Measurements from ENCODE around the gene HAND1.
A peak's percentile ranks its signal among the peaks of the same experiment; 100 is the strongest.

Gene HAND1

DNA sequence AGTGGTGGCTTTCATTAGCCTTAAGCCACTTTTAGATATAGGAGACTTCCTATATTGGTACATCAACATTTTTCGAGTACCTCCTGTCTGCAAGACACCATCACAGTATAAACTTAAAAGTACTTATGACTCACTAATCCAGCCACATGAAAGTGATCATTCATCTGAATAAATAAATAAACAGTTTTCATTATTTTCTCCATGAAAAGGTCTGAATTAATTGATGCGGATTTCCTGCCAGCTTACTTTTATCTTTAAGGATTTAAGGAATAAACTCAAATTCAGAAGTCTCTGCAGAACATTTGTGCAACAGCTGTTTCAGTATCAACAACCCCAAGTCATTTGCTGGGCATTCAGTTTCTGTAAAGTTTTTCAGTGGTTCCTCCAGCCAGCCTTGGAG is 28.2 kb downstream of the HAND1 start:
- no peak for DNase-seq

DNA sequence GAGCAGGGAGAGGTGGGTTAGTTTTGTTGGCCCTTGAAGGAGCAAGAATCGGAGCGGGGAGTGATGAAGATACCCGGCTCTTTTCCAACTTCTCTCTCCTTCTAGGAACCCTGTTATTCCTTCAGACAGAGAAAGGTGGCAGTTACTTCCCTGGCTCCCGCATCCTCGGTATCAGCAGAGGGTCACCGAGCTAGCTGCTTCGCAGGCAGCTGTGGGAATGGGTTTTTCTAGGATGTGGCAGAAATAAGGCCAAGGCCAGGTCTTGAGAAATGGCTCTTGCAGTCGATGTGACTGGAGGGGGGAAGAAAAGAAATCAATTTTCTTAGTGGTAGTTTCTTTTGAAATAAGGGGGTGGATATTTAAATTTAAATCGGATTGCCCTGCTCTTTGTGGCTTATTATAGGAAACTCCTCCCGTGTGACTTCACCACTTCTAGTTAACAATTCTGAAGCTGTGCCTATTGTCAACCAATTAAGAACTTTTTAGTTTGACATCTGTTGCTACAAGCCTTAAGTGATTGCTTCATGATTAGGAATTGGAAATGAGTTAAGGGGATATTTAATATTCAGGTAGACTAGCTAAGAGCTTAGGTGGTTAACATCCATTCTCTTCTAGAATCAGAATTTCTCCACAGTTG is 30.8 kb downstream of the HAND1 start:
- no peak for DNase-seq

DNA sequence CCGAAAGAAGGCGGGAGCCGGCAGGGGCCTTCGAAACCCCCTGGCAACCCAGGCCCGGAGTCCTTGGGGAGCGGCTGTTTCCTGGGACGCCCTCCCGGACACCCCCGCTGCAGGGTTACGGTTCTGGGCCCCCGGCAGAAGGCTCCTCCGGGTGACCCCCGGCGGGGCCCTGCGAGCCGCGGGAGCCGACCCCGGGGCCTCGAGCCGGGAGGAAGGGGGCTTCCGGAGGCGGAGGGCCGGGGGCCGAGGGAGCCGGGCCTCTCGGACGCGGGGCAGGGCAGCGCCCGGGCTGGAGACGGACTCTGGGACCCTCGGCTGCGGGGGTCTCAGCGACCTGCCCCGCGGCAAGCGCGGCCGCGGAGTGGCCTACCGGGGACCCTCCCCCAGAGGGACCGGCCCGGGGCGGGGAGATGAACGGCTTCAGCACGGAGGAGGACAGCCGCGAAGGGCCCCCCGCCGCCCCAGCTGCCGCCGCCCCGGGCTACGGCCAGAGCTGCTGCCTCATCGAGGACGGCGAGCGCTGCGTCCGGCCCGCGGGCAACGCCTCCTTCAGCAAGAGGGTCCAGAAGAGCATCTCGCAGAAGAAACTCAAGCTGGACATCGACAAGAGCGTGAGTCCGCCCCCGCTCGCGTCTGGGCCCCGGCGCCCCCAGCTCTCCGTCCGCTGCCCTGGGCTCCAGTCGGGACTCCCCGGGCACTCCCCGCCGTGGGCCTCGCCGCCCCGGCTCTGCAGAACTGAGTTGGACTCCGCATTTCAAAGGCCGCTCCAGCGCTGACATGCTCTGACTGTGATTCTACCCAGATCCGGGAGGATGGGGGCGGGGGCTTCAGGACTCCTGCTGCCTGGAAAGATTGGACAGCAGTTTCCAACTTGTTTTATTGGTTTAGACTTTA is 31.6 kb downstream of the HAND1 start:
- DNase-seq, result peak; percentile 1

DNA sequence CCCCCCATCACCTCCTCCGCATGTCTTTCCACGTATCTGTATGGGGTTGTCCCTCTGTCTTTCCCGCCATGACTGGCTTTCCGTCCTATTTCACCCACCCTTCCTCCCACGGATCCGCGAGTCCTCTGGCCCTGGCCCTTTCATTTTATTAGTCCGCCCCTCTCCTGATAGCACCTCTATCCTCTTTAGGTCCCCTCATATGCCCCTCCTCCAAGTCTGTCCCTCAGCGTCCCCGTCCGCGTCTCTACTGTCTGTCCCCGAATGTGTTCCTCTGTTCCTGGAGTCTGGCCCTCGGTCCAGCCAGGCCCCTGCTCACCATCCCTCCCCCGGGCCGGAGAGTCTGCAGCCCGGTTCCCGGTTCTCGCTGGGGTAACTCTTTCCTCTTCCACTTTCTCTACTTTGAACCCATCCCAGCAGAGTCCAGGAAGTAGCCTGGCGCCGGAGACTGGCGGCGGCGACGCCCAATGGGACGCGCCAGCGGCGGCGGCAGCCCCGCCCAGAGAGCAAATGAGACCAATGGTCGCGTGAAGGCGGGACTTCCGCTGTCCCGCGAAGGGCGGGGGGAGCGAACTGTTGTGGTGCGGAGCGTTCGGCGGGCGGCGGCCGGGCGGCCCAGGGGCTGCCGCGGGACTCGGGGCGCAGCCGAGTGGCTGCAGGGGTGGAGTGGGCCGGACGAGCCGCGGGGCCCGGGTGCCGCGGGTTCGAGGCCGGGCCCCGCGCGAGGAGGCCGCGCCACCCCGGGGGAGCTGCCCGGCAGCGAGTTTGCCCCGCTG is 32.4 kb downstream of the HAND1 start, which contains the start of gene SAP30L:
Gene SAP30L, plus strand, starts transcription at position 576 of the 773 bp plus-strand sequence. CDS start 608 bp downstream, outside the sequence.
- peak; percentile 76 for DNase-seq

DNA sequence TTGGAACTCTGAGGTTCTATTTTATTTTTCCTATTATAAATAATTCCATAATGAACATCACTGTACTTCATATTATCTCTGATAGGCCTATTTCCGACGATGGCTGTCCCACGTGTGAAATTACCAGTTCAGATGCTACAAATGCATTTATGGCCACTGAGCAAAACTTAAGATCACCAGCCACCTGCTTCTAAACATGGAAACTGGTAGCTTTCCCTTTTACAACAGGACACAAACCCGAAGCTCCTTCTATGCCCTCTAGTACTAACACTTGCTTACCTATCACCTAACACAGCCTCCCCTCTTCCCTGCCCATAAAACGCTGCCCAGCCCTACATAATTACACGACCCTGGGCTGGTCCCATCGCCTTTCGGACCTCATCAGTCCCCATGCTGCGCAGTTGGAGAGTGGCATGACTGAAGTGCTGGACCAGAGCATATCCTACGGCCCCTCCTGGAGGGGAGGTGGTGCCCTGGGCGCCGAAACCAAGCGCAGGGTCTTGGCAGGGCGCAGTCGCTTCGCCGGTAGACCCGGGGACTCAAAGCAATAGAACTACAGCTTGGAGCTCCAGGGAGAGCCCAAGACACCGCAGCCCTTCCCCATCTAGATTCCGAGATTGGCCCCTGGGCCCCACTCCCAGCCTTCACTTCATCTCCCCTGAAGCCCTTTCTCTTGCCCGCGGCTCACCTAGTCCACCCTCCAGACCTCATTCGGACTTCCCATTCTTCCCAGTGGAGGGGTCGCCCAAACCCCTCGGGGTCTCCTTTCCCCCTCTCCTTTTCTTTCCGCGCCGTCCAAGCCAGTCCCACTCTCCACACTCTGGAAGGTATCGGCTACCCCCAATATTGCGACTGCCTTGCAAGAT is 33.2 kb downstream of the HAND1 start:
- DNase-seq, result peak; percentile 2

DNA sequence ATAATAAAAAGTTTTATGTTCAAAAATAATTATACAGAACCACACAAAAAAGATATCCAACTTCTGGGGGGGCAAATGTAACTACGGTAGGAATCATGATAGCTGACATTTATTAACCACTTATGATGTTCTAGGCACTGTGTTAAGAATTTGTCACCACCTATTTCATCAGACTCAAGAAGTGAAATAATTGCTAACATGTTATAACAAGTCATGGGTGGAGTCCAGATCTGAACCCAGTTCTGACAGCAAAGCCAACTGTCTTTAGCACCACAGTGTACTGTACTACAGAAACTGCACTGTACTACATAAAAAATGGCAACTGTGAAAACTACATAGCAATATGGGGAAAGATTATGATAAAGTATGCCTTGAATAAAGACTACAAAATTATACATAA is 35.2 kb downstream of the HAND1 start:
- no peak for DNase-seq

DNA sequence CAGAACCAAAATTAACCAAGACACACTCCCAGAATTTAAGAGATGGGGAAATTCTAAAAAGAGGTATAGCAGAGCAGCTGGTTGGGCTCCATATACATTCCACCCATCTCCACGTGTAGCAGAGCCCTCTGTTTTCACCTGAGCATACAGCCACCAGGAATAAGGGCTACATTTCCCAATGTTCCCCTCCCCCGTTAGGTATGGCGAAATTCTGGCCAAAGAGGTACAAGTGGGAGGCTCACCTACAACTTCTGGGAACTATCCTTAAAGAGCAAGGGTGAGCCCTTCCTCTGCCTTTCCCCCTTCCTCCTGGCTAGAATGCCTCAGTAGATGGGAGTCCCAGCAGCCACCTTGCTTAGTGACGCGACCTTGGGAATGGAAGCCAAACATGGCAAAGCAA is 37.5 kb downstream of the HAND1 start:
- DNase-seq, result no peak

DNA sequence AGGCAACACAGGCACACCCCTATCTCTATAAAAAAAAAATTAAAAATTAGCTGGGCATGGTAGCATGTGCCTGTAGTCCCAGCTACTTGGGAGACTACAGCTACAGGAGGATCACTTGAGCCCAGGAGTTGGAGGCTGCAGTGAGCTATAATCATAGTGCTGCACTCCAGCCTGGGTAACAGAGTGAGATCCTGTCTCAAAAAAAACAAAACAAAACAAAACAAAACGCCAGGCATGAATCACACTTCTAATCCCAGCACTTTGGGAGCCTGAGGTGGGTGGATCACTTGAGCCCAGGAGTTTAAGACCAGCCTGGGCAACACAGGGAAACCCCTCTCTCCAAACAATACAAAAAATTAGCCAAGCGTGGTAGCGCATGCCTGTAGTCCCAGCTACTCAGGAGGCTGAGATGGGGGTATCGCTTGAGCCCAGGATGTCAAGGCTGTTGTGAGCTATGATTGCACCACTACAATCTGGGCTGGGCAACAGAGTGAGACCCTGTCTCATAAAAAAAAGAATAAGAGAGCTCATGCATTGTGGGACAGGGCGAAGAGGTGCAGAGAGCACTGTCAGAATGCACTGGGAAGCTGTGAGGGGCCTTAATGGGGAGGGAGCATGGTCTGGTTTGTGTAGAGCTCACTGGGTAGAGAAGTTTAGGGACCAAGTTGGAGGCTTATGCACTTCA is 40.6 kb downstream of the HAND1 start:
- DNase-seq, result no peak

DNA sequence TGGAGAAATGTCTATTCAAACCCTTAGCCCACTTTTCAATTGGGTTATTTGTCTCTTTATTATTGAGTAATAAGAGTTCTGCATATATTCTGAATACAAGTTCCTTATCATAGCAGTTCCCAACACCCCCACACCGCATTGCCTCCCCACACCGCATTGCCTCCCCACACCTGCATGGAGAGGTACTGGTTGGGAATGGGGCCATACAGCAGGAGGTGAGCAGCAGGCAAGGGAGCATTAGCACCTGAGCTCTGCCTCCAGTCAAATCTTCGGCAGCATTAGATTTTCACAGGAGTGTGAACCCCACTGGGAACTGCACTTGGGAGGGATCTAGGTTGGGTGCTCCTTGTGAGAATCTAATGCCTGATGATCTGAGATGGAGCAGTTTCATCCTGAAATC is 42.8 kb downstream of the HAND1 start:
- no peak for DNase-seq

DNA sequence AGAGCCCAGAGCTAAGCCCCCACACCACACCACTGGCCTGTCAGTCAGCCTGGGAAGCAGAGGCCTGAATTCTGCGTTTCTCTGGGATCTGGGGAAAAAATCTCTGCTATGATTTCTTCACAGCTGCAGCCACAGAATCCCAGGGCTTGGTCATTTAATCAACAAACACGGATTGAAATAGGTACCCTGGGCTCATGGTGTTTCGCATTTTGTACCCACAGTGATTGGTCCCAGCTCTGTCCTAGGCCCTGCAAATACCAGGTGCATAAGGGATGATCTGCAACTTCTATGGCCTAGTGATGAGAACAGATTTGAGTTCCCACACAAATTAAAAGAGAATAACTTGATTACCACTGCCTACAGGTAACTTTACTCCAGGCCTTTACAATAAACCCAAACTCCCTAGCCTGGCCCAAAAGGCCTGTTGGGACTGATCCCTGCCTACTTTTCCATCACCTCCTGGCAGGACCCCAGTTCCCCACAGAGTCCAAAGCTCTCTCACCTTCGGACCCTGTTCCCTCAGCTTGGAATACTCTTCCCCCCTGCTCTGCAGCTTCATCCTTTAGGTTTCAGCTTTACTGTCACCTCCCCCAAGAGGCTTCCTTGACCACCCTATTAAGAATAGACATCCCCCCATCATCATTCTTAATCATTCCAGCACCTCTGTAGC is 46.9 kb downstream of the HAND1 start:
- DNase-seq, result no peak

DNA sequence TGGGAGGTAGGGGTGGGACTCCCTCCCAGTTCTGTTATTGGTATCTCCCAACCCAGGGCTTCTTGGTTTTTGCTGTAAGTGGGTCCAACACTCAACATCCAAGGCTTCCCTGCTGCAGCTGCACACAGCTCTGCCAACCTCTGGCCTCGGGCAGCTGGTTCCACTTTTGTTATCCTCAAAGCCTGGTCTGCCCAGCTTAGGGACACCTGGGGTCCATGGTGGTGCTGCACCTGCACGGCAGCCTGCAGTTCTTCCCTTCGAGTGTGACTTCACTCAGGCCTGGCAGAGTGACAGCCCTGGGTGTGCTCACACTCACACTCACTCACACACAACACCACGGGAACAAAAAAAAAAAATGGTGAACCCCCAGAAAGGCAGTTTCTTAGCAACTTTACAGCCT is 47.6 kb downstream of the HAND1 start:
- DNase-seq, result no peak

DNA sequence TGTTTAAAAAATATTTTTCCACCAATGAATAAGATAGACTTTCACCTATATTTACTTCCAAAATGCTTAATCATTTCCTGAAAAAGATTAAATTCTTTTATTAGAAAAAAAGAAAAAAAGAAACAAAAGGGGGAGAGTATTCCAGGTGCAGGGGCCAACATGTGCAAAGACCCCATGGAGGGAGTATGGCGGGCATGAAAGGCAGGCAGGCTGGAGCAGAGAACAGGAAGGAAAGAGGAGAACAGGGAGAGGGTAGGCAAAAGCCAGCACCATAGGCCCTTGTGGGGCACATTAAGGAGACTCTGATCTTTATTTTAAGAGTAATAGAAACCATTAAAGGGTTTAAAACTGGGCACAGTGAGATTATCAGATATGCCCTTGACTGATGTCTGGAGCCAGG is 48.7 kb downstream of the HAND1 start:
- DNase-seq, result no peak

DNA sequence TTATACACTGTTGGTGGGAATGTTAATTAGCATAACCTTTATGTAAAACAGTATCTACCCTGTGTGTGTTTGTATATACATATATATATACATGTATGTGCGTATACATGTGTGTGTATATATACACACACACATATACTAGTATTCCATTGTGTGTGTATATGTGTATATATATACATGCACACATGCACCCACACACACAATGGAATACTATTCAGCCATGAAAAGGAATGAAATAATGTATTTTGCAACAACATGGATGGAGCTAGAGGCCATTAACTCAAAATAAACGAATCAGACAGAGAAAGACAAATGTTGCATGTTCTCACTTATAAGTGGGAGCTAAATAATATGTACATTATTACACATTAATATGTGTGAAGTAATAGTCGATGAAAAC is 49.8 kb downstream of the HAND1 start:
- no peak for DNase-seq

All from NCI-H1092 treated with DMSO at 0.1 percent for 48 hours (cell line).